ENCODE results near the gene NUDT5.

GRCh38 chr10:12140038-12140437, 55.7 kb downstream of the NUDT5 start:
- TF ChIP-seq POLR2A (IDR thresholded peaks at IDR 0.05) (no peak), CTCF (IDR thresholded peaks at IDR 0.05) (no peak)

Measured in Peyer's patch (tissue), 4 donors.